K562 (cell line): ENCODE measurements around the gene UBE2N. TPM values are rescaled to one million over a fixed set of nuclear protein-coding genes. Genes with fewer than 3 reads are reported as not detected.

Source experiments
- ATAC-seq: fragments of 200-7000 bp; cut with Tn5 transposase; 3 replicates; pipeline ENCODE4 v1.9.1; 2020; ENCODE audit warnings: moderate library complexity
- BruUV-seq: library from RNA; stranded (reverse); fragments of 400-500 nt; replicated peaks from 2 replicates; lab custom pipeline; 2021; lab: Mats Ljungman, UMichigan
- CTCF ChIA-PET: fragments of 300-600 bp; formaldehyde crosslinking; extraction: SDS; loops from one replicate; lab custom pipeline; 2021; ENCODE audit warnings: low intra/inter-chr PET ratio; lab: Yijun Ruan, JAX
- POLR2A ChIA-PET: fragments of 300-600, 350-650 bp; sonication (Branson Sonifier 250); formaldehyde crosslinking; extraction: SDS; loops from one replicate; lab custom pipeline; 2021; ENCODE audit warnings: antibody characterized with exemption, inconsistent platforms; lab: Yijun Ruan, JAX
- DNase-seq, 4 experiments: peaks; one replicate each; pipeline versions ENCODE4 v3.0.0 to v3.0.0-alpha.2; 2011 to 2018; ENCODE audit warnings: low spot score in 3 of 4, mixed read lengths in 3 of 4; ENCODE audit errors: extremely low read depth in 1 of 4
- FAIRE-seq: peaks from 2 replicates; lab custom pipeline; 2011; peaks lifted over from hg19 to GRCh38; lab: Jason Lieb, UNC
- H2AFZ ChIP-seq: 2 replicates; pipeline ENCODE4 v1.6.0; 2011; ENCODE audit warnings: low read depth, low read length, control low read depth, inconsistent platforms
- H3K27ac ChIP-seq: fragments of 200-600 bp; 3 replicates; pipeline ENCODE4 v1.8.0; 2011; ENCODE audit warnings: low read depth, mild to moderate bottlenecking, control low read depth, inconsistent platforms, low read length, moderate library complexity, mixed read lengths; ENCODE audit errors: extremely low read depth
- H3K27me3 ChIP-seq, 2 experiments: fragments of 300-600 bp in 1 of 2; 2 replicates in 1 of 2; 3 replicates in 1 of 2; pipeline versions ENCODE4 v1.6.0 to v1.8.0; 2011; ENCODE audit warnings: inconsistent platforms in 2 of 2, low read length in 2 of 2, mild to moderate bottlenecking in 1 of 2, mixed read lengths in 1 of 2, moderate library complexity in 1 of 2; ENCODE audit not compliant: control insufficient read depth in 2 of 2, insufficient read depth in 2 of 2
- H3K36me3 ChIP-seq: fragments of 300-600 bp; 3 replicates; pipeline ENCODE4 v1.8.0; 2011; ENCODE audit warnings: mild to moderate bottlenecking, low read length, inconsistent platforms; ENCODE audit not compliant: control insufficient read depth, insufficient read depth
- H3K4me1 ChIP-seq, 2 experiments: fragments of 200-600 bp in 1 of 2; replicated peaks in 1 of 2; 2 replicates in 1 of 2; 3 replicates in 1 of 2; pipeline versions ENCODE4 v1.5.1 to v1.8.0; 2011; ENCODE audit warnings: inconsistent platforms in 2 of 2, low read length in 2 of 2, mild to moderate bottlenecking in 1 of 2, mixed read lengths in 1 of 2, moderate library complexity in 1 of 2; ENCODE audit not compliant: control insufficient read depth in 2 of 2, insufficient read depth in 2 of 2
- H3K4me2 ChIP-seq: 2 replicates; pipeline ENCODE4 v1.6.1; 2011; ENCODE audit warnings: low read length, control low read depth, inconsistent platforms, mixed read lengths; ENCODE audit not compliant: insufficient read depth
- H3K4me3 ChIP-seq: fragments of 200-600 bp; sonication (generic), shearing (Covaris generic); 2 replicates; pipeline ENCODE4 v1.5.1; 2016; ENCODE audit warnings: control low read depth, inconsistent platforms
- H3K79me2 ChIP-seq: fragments of 200-600 bp; 3 replicates; pipeline ENCODE4 v1.8.0; 2011; ENCODE audit warnings: low read length, inconsistent platforms; ENCODE audit not compliant: control insufficient read depth, insufficient read depth
- H3K9ac ChIP-seq, 2 experiments: 2 replicates each; pipeline versions ENCODE4 v1.6.0 to v1.6.1; 2011; ENCODE audit warnings: low read depth in 2 of 2, low read length in 2 of 2, control low read depth in 1 of 2, inconsistent platforms in 1 of 2, mild to moderate bottlenecking in 1 of 2, mixed read lengths in 1 of 2; ENCODE audit not compliant: insufficient read depth in 1 of 2
- H3K9me1 ChIP-seq: one replicate; pipeline ENCODE4 v1.6.0; 2011; ENCODE audit warnings: inconsistent platforms, mild to moderate bottlenecking, low read length, moderate library complexity; ENCODE audit not compliant: control insufficient read depth, insufficient read depth
- H3K9me3 ChIP-seq: replicated peaks from 2 replicates; pipeline ENCODE4 v1.5.1; 2011; ENCODE audit warnings: low read depth, low read length, inconsistent platforms; ENCODE audit not compliant: control insufficient read depth, insufficient read depth
- H4K20me1 ChIP-seq: replicated peaks from 2 replicates; pipeline ENCODE4 v1.6.1; 2011; ENCODE audit warnings: low read length, inconsistent platforms, mixed read lengths; ENCODE audit not compliant: control insufficient read depth, insufficient read depth
- CBFA2T3 ChIP-seq: fragments of 450-650 bp; IDR thresholded peaks from 2 replicates; pipeline ENCODE4 v1.6.1; 2017
- ERF ChIP-seq: fragments of 450-650 bp; formaldehyde crosslinking; IDR thresholded peaks from 2 replicates; pipeline ENCODE4 v1.4.0; 2020; ENCODE audit warnings: mild to moderate bottlenecking, mixed read lengths
- JUND ChIP-seq, 2 experiments: IDR thresholded peaks; 2 replicates in 1 of 2; 3 replicates in 1 of 2; pipeline ENCODE4 v1.6.1; 2011; ENCODE audit warnings: borderline replicate concordance in 2 of 2, low read depth in 2 of 2, low read length in 2 of 2, improper control_type of control experiment in 1 of 2, missing biosample characterization in 1 of 2, missing genetic modification characterization in 1 of 2, missing genetic modification reagents in 1 of 2
- KLF10 ChIP-seq: fragments of 250-450 bp; sonication (Bioruptor Pico); IDR thresholded peaks from 2 replicates; pipeline ENCODE4 v1.6.1; 2021; ENCODE audit warnings: matching md5 sums
- MIER1 ChIP-seq: fragments of 450-650 bp; IDR thresholded peaks from 2 replicates; pipeline ENCODE4 v1.6.1; 2016; ENCODE audit warnings: antibody characterized with exemption, mild to moderate bottlenecking, low read depth
- MXI1 ChIP-seq: IDR thresholded peaks from 2 replicates; pipeline ENCODE4 v1.6.1; 2011; ENCODE audit warnings: low read depth, mild to moderate bottlenecking, improper control_type of control experiment, low read length
- POLR2B ChIP-seq: fragments of 450-650 bp; IDR thresholded peaks from 2 replicates; pipeline ENCODE4 v1.6.1; 2018; ENCODE audit warnings: low read depth; ENCODE audit not compliant: partially characterized antibody
- PRMT5 ChIP-seq: sonication (generic); formaldehyde crosslinking; IDR thresholded peaks from 2 replicates; pipeline ENCODE4 v1.5.0; 2020; ENCODE audit warnings: missing genetic modification reagents
- SREBF2 ChIP-seq: sonication (generic); formaldehyde crosslinking; IDR thresholded peaks from 2 replicates; pipeline ENCODE4 v1.4.0; 2020; ENCODE audit warnings: mild to moderate bottlenecking, missing genetic modification reagents
- TCF7 ChIP-seq: sonication (generic); IDR thresholded peaks from 2 replicates; pipeline ENCODE4 v1.6.1; 2016; ENCODE audit warnings: antibody characterized with exemption, borderline replicate concordance
- XRCC5 ChIP-seq: fragments of 200-400 bp; formaldehyde crosslinking; IDR thresholded peaks from 2 replicates; pipeline ENCODE4 v1.6.1; 2017; ENCODE audit warnings: low read depth, mild to moderate bottlenecking, low read length
- ZNF668 ChIP-seq: fragments of 250-450 bp; sonication (Bioruptor Pico); IDR thresholded peaks from 2 replicates; pipeline ENCODE4 v1.8.0; 2022; ENCODE audit warnings: mild to moderate bottlenecking, inconsistent platforms
- ZNF830 ChIP-seq: fragments of 250-450 bp; sonication (Bioruptor Pico); IDR thresholded peaks from 2 replicates; pipeline ENCODE4 v1.5.0; 2021; ENCODE audit warnings: mild to moderate bottlenecking
- WGBS: fragments of 100-300 bp; shearing (Covaris generic); methylation state at CpG from one replicate; pipeline ENCODE4 v1.1.6; 2016; ENCODE audit warnings: low coverage, mixed read lengths; ENCODE audit not compliant: insufficient coverage; ENCODE audit errors: missing lambda C conversion rate; 5-methylcytosine and 5-hydroxymethylcytosine counted together
- in situ Hi-C: fragments of 300-500 bp; cut with MboI; formaldehyde crosslinking; loops from 4 replicates; pipeline ENCODE4 v1.15.0; 2018; ENCODE audit warnings: inconsistent platforms, mixed read lengths
- intact Hi-C: fragments of 100-400 bp; cut with micrococcal nuclease; formaldehyde crosslinking; loops from 2 replicates; pipeline ENCODE4 v1.14.2; 2022
- polyA plus RNA-seq, 8 experiments: library from polyadenylated mRNA; depleted of rRNA in 4 of 8; stranded (reverse) in 5 of 8; unstranded in 3 of 8; fragments of >200 nt; fragmentation: Nextera tagmentation in 2 of 8; fragmentation: Illumina TruSeq in 1 of 8; extraction: Ambion mirVana in 2 of 8; extraction: Trizol in 1 of 8; gene quantifications; 2 replicates each; pipeline versions ENCODE4 v1.2.1 to v1.2.3, GENCODE V29; 2011 to 2014; ENCODE audit warnings: inconsistent platforms in 1 of 8, missing spikeins in 1 of 8
- total RNA-seq, 7 experiments: library from RNA; depleted of rRNA in 6 of 7; stranded (reverse); fragments of >200 nt in 6 of 7; fragmentation: Illumina TruSeq in 2 of 7; extraction: Trizol in 2 of 7; gene quantifications; 2 replicates each; pipeline versions ENCODE4 v1.2.1 to v1.2.3, GENCODE V29; 2011 to 2021; ENCODE audit warnings: low replicate concordance in 1 of 7
- TF ChIP-seq, protein P1 (sequence below): fragments of 450-650 bp; formaldehyde crosslinking; IDR thresholded peaks from 2 replicates; pipeline ENCODE4 v1.4.0; 2020; ENCODE audit warnings: mild to moderate bottlenecking, mixed read lengths
- TF ChIP-seq, protein P2 (sequence below): fragments of 250-450 bp; sonication (Bioruptor Pico); IDR thresholded peaks from 2 replicates; pipeline ENCODE4 v1.4.0; 2020; ENCODE audit warnings: mild to moderate bottlenecking, moderate library complexity, borderline replicate concordance
- TF ChIP-seq, protein P3 (sequence below), 2 experiments: fragments of 450-650 bp; IDR thresholded peaks; 2 replicates each; pipeline ENCODE4 v1.6.1; 2016

Gene UBE2N
- total and polyA plus RNA-seq, 9 of the 15 experiments (the other 6 are each of a cell fraction or from before 2014, with no cell fraction given) = 189 to 826 (median 260) TPM

DNA sequence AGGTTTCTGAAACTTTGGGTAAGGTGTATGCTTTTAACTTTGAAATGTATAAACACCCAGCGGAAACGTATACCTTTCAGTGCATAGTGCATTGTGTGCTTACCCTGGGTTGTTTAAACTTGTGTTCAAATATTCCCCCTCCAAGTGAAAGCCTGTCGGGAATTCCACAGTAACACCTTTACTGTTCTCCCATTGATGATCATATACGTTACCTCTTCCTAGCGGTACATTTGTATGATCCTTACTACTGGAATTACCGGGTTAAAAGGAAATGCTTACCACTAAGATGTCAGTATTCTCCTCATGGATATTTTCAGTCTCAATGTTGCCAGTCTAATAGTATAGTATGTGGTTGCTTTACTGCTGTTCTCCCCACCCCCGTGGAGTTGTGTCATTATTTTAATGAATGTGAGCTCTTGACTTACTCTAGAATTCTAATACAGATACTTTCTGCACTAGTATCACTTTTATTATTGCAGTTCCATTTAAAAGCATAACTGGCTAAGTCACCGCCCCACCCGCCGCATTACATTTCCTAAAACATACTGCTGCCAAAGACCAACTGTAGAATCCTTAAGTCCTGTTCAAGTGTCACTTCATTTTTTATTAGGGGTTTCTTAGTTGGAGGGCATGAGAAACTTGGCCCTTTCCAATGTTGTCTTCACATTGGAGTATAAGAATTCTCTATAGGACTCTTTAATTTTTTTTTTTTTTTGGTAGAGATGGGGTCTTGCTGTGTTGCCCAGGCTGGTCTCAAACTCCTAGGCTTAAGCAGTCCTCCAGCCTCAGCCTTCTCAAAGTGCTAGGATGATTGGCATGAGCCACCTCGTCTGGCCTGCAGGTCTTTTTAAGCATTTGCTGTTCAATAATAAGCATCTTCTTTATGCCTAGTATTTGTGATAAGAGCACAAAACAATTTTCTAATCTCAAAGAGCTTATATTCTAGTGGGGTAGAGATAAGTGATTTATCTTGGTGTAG, 39.1 kb downstream of the UBE2N start:
- Histone ChIP-seq H2AFZ (no peak overlapping the region), H3K36me3 (peaks cover 44% of the 10 kb centered on the region), H3K4me2 (no peak overlapping the region), H3K27me3 (no peaks in the 10 kb centered on the region), H3K79me2 (peaks cover 3% of the 10 kb centered on the region), H3K9ac (no peak overlapping the region), H3K4me1 (no peaks in the 10 kb centered on the region; a peak in 2 of 5 replicates), H3K27ac (no peak overlapping the region), H3K9me3 (no peaks in the 10 kb centered on the region), H3K9me1 (no peaks in the 10 kb centered on the region), H3K4me3 (no peak overlapping the region), H4K20me1 (no peaks in the 10 kb centered on the region; the same call in 1 of the 2 replicates)
- no peak for DNase-seq
- no peak for FAIRE-seq
- 86% methylated on average over 11 of the region's 11 CpGs for WGBS
- CTCF ChIA-PET = interaction anchor here (0.7 kb wide), 1 partner anchor 11 kb away, joined by 3 read pairs; no protein-coding TSS in a partner anchor
- ATAC-seq = peak; percentile 2; the same call in 2 of the 3 replicates
- BruUV-seq = no TSS peak
- intact Hi-C loops (no loop called here), in situ Hi-C loops (loop anchor here (25.0 kb wide), 2 partner anchors 415 to 615 kb away; no protein-coding TSS in a partner anchor)
- POLR2A ChIA-PET = interaction anchor here (0.6 to 1.6 kb wide), 13 partner anchors 10 to 415 kb away, joined by 3 to 4 read pairs (median 3); no protein-coding TSS in a partner anchor
- TF ChIP-seq POLR2B (peak; percentile 38), CBFA2T3 (no peak), JUND (IDR thresholded peaks at IDR 0.05; ENCODE audit: borderline replicate concordance, low read depth, low read length) (no peak), JUND (tag; IDR thresholded peaks at IDR 0.05; ENCODE audit: borderline replicate concordance, low read depth, low read length) (no peak), ERF (CRISPR knock-in tag) (no peak), ZNF668 (CRISPR knock-in tag) (no peak), XRCC5 (no peak), TCF7 (no peak), MXI1 (no peak), PRMT5 (no peak), SREBF2 (no peak), ZNF830 (CRISPR knock-in tag) (no peak), MIER1 (no peak), KLF10 (CRISPR knock-in tag) (no peak)
- TF ChIP-seq, protein P1, sequence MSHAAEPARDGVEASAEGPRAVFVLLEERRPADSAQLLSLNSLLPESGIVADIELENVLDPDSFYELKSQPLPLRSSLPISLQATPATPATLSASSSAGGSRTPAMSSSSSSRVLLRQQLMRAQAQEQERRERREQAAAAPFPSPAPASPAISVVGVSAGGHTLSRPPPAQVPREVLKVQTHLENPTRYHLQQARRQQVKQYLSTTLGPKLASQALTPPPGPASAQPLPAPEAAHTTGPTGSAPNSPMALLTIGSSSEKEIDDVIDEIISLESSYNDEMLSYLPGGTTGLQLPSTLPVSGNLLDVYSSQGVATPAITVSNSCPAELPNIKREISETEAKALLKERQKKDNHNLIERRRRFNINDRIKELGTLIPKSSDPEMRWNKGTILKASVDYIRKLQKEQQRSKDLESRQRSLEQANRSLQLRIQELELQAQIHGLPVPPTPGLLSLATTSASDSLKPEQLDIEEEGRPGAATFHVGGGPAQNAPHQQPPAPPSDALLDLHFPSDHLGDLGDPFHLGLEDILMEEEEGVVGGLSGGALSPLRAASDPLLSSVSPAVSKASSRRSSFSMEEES (CRISPR knock-in tag) = no peak
- TF ChIP-seq, protein P2, sequence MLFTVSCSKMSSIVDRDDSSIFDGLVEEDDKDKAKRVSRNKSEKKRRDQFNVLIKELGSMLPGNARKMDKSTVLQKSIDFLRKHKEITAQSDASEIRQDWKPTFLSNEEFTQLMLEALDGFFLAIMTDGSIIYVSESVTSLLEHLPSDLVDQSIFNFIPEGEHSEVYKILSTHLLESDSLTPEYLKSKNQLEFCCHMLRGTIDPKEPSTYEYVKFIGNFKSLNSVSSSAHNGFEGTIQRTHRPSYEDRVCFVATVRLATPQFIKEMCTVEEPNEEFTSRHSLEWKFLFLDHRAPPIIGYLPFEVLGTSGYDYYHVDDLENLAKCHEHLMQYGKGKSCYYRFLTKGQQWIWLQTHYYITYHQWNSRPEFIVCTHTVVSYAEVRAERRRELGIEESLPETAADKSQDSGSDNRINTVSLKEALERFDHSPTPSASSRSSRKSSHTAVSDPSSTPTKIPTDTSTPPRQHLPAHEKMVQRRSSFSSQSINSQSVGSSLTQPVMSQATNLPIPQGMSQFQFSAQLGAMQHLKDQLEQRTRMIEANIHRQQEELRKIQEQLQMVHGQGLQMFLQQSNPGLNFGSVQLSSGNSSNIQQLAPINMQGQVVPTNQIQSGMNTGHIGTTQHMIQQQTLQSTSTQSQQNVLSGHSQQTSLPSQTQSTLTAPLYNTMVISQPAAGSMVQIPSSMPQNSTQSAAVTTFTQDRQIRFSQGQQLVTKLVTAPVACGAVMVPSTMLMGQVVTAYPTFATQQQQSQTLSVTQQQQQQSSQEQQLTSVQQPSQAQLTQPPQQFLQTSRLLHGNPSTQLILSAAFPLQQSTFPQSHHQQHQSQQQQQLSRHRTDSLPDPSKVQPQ = no peak
- TF ChIP-seq, protein P3, sequence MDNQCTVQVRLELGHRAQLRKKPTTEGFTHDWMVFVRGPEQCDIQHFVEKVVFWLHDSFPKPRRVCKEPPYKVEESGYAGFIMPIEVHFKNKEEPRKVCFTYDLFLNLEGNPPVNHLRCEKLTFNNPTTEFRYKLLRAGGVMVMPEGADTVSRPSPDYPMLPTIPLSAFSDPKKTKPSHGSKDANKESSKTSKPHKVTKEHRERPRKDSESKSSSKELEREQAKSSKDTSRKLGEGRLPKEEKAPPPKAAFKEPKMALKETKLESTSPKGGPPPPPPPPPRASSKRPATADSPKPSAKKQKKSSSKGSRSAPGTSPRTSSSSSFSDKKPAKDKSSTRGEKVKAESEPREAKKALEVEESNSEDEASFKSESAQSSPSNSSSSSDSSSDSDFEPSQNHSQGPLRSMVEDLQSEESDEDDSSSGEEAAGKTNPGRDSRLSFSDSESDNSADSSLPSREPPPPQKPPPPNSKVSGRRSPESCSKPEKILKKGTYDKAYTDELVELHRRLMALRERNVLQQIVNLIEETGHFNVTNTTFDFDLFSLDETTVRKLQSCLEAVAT (IDR thresholded peaks at IDR 0.05) = no peak
